Measurements from ENCODE around the gene MCC. TPM values are rescaled to one million over a fixed set of nuclear protein-coding genes. Genes with fewer than 3 reads are reported as not detected.
A peak's percentile ranks its signal among the peaks of the same experiment; 100 is the strongest.

The MCC gene
- total and polyA plus RNA-seq, 2 donors (not counting 1 experiment from before 2014, with no cell fraction given) = 3.2 to 41.3 TPM

DNA sequence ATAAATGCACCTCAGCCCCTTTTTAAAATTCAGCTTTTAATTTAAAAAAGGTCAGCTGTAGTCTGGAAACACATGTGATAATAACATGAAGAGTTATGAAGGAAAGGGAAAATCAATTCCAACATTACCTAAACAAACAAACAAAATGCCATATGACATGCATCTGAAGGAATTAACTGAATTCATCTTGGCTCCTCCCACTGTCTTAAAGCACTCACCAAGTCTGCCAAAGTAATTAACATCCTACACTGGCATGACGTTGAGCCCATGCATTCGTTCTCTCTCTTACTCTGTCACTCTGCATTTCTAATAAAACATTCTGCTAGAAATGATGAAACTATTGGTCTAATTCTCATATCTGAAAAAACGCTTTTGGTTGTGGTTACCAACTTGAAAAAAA is 91.2 kb downstream of the MCC start:
- Histone ChIP-seq H3K4me1 (ENCODE audit: control insufficient read depth, extremely low read depth, insufficient read depth, low read length) (no peaks in the 10 kb centered on the region), H4K20me1 (ENCODE audit: control insufficient read depth, extremely low read depth, insufficient read depth, low read length) (no peaks in the 10 kb centered on the region), H3K27me3 (ENCODE audit: control insufficient read depth, insufficient read depth, low read length) (no peaks in the 10 kb centered on the region), H3K36me3 (ENCODE audit: control insufficient read depth, insufficient read depth, low read length) (no peaks in the 10 kb centered on the region), H3K4me3 (replicated peaks in 1 of 4; ENCODE audit: control extremely low read depth in 1 of 4, insufficient read depth in 1 of 4, low read depth in 3 of 4, low read length in 4 of 4) (no peak overlapping the region), H3K9ac (ENCODE audit: insufficient read depth, low read length) (no peak overlapping the region), H3K79me2 (ENCODE audit: control insufficient read depth, insufficient read depth, low read length) (no peaks in the 10 kb centered on the region), H3K9me3 (ENCODE audit: control insufficient read depth, insufficient read depth, low read depth, low read length) (no peaks in the 10 kb centered on the region), H2AFZ (ENCODE audit: low read length) (no peak overlapping the region), H3K27ac (ENCODE audit: insufficient read depth, low read length) (no peak overlapping the region), H3K4me2 (ENCODE audit: extremely low read depth, insufficient read depth, low read length) (no peak overlapping the region)
- TF ChIP-seq EZH2 (IDR thresholded peaks at IDR 0.05; ENCODE audit: low read length, missing control alignments) = no peak
- TF ChIP-seq, protein P1, sequence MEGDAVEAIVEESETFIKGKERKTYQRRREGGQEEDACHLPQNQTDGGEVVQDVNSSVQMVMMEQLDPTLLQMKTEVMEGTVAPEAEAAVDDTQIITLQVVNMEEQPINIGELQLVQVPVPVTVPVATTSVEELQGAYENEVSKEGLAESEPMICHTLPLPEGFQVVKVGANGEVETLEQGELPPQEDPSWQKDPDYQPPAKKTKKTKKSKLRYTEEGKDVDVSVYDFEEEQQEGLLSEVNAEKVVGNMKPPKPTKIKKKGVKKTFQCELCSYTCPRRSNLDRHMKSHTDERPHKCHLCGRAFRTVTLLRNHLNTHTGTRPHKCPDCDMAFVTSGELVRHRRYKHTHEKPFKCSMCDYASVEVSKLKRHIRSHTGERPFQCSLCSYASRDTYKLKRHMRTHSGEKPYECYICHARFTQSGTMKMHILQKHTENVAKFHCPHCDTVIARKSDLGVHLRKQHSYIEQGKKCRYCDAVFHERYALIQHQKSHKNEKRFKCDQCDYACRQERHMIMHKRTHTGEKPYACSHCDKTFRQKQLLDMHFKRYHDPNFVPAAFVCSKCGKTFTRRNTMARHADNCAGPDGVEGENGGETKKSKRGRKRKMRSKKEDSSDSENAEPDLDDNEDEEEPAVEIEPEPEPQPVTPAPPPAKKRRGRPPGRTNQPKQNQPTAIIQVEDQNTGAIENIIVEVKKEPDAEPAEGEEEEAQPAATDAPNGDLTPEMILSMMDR (conservative IDR thresholded peaks at IDR 0.05 in 1 of 2, IDR thresholded peaks at IDR 0.05 in 1 of 2; ENCODE audit: low read depth in 1 of 2, low read length in 2 of 2) = no peak
- DNase-seq (ENCODE audit: low read depth in 2 of 2) = peak in 1 of 2 donors; percentile 5

DNA sequence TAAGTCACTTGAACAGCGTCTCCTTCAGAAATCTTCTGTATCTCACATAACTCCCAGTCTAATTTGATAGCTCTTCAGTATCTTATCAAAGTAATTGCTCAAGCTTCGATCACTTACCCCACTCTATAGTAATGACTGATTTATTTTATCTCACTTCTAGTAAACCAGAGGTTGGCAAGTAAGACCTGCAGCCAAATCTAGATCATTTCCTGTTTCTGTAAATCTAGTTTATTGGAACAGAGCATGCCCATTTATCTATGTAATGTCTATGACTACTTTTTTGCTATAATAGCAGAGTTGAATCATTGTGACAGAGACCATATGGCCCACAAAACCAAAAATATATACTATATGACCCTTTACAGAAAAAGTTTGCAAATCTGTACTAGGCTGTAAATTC is 93.6 kb downstream of the MCC start:
- Histone ChIP-seq H4K20me1 (ENCODE audit: control insufficient read depth, extremely low read depth, insufficient read depth, low read length) (no peaks in the 10 kb centered on the region), H3K27ac (ENCODE audit: insufficient read depth, low read length) (no peak overlapping the region), H3K9ac (ENCODE audit: insufficient read depth, low read length) (no peak overlapping the region), H3K36me3 (ENCODE audit: control insufficient read depth, insufficient read depth, low read length) (no peaks in the 10 kb centered on the region), H3K4me3 (replicated peaks in 1 of 4; ENCODE audit: control extremely low read depth in 1 of 4, insufficient read depth in 1 of 4, low read depth in 3 of 4, low read length in 4 of 4) (no peak overlapping the region), H3K9me3 (ENCODE audit: control insufficient read depth, insufficient read depth, low read depth, low read length) (no peaks in the 10 kb centered on the region), H3K79me2 (ENCODE audit: control insufficient read depth, insufficient read depth, low read length) (no peaks in the 10 kb centered on the region), H2AFZ (ENCODE audit: low read length) (no peak overlapping the region), H3K4me2 (ENCODE audit: extremely low read depth, insufficient read depth, low read length) (no peak overlapping the region), H3K4me1 (ENCODE audit: control insufficient read depth, extremely low read depth, insufficient read depth, low read length) (no peaks in the 10 kb centered on the region), H3K27me3 (ENCODE audit: control insufficient read depth, insufficient read depth, low read length) (no peaks in the 10 kb centered on the region)
- TF ChIP-seq EZH2 (IDR thresholded peaks at IDR 0.05; ENCODE audit: low read length, missing control alignments) = no peak
- TF ChIP-seq, protein P1 (conservative IDR thresholded peaks at IDR 0.05 in 1 of 2, IDR thresholded peaks at IDR 0.05 in 1 of 2; ENCODE audit: low read depth in 1 of 2, low read length in 2 of 2) = no peak
- no peak for DNase-seq (ENCODE audit: low read depth in 2 of 2)

DNA sequence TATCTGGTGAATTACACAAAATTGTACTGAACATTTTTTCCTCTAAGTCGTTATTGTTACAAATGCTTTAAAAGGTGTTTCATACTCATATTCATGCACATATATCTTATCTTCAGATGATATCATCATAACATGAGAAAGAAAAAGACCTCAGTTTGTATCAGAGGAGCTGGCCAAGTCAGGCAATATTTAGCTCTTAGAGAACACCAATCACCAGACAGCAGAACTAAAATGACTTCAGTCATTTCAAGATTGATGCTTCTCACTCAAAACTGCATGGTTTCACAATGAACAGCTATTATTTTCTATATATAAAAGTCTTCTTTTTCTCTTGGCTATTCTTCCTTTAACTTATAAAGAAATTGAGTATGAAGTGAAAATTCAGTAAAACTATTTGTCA is 98.0 kb downstream of the MCC start:
- H3K36me3 ChIP-seq (ENCODE audit: control insufficient read depth, insufficient read depth, low read length) = no peaks in the 10 kb centered on the region
- DNase-seq (ENCODE audit: low read depth in 2 of 2) = no peak
- TF ChIP-seq, protein P1 (conservative IDR thresholded peaks at IDR 0.05 in 1 of 2, IDR thresholded peaks at IDR 0.05 in 1 of 2; ENCODE audit: low read depth in 1 of 2, low read length in 2 of 2) = no peak
- TF ChIP-seq EZH2 (IDR thresholded peaks at IDR 0.05; ENCODE audit: low read length, missing control alignments) = no peak

More for the DNA sequence above, 98.0 kb downstream of the MCC start:
- H4K20me1 ChIP-seq (ENCODE audit: control insufficient read depth, extremely low read depth, insufficient read depth, low read length) = no peaks in the 10 kb centered on the region
- no peak overlapping the region for H3K9ac ChIP-seq (ENCODE audit: insufficient read depth, low read length)
- no peak overlapping the region for H3K4me3 ChIP-seq (replicated peaks in 1 of 4; ENCODE audit: control extremely low read depth in 1 of 4, insufficient read depth in 1 of 4, low read depth in 3 of 4, low read length in 4 of 4)
- no peaks in the 10 kb centered on the region for H3K79me2 ChIP-seq (ENCODE audit: control insufficient read depth, insufficient read depth, low read length)
- no peak overlapping the region for H3K27ac ChIP-seq (ENCODE audit: insufficient read depth, low read length)
- H3K27me3 ChIP-seq (ENCODE audit: control insufficient read depth, insufficient read depth, low read length) = no peaks in the 10 kb centered on the region
- no peaks in the 10 kb centered on the region for H3K9me3 ChIP-seq (ENCODE audit: control insufficient read depth, insufficient read depth, low read depth, low read length)
- H3K4me2 ChIP-seq (ENCODE audit: extremely low read depth, insufficient read depth, low read length) = no peak overlapping the region
- no peak overlapping the region for H2AFZ ChIP-seq (ENCODE audit: low read length)
- H3K4me1 ChIP-seq (ENCODE audit: control insufficient read depth, extremely low read depth, insufficient read depth, low read length) = no peaks in the 10 kb centered on the region
